K562 (cell line): Measurements from ENCODE around the gene TGFBR1. TPM values are rescaled to one million over a fixed set of nuclear protein-coding genes. Genes with fewer than 3 reads are reported as not detected.

Experiments used
- ATAC-seq: fragments of 200-7000 bp; cut with Tn5 transposase; 3 replicates; pipeline ENCODE4 v1.9.1; 2020; ENCODE audit warnings: moderate library complexity
- BruUV-seq: library from RNA; stranded (reverse); fragments of 400-500 nt; replicated peaks from 2 replicates; lab custom pipeline; 2021; lab: Mats Ljungman, UMichigan
- CTCF ChIA-PET: fragments of 300-600 bp; formaldehyde crosslinking; extraction: SDS; loops from one replicate; lab custom pipeline; 2021; ENCODE audit warnings: low intra/inter-chr PET ratio; lab: Yijun Ruan, JAX
- POLR2A ChIA-PET: fragments of 300-600, 350-650 bp; sonication (Branson Sonifier 250); formaldehyde crosslinking; extraction: SDS; loops from one replicate; lab custom pipeline; 2021; ENCODE audit warnings: antibody characterized with exemption, inconsistent platforms; lab: Yijun Ruan, JAX
- DNase-seq, 4 experiments: peaks; one replicate each; pipeline versions ENCODE4 v3.0.0 to v3.0.0-alpha.2; 2011 to 2018; ENCODE audit warnings: low spot score in 3 of 4, mixed read lengths in 3 of 4; ENCODE audit errors: extremely low read depth in 1 of 4
- FAIRE-seq: peaks from 2 replicates; lab custom pipeline; 2011; peaks lifted over from hg19 to GRCh38; lab: Jason Lieb, UNC
- H2AFZ ChIP-seq: 2 replicates; pipeline ENCODE4 v1.6.0; 2011; ENCODE audit warnings: low read depth, low read length, control low read depth, inconsistent platforms
- H3K27ac ChIP-seq: fragments of 200-600 bp; 3 replicates; pipeline ENCODE4 v1.8.0; 2011; ENCODE audit warnings: low read depth, mild to moderate bottlenecking, control low read depth, inconsistent platforms, low read length, moderate library complexity, mixed read lengths; ENCODE audit errors: extremely low read depth
- H3K27me3 ChIP-seq, 2 experiments: fragments of 300-600 bp in 1 of 2; 2 replicates in 1 of 2; 3 replicates in 1 of 2; pipeline versions ENCODE4 v1.6.0 to v1.8.0; 2011; ENCODE audit warnings: inconsistent platforms in 2 of 2, low read length in 2 of 2, mild to moderate bottlenecking in 1 of 2, mixed read lengths in 1 of 2, moderate library complexity in 1 of 2; ENCODE audit not compliant: control insufficient read depth in 2 of 2, insufficient read depth in 2 of 2
- H3K36me3 ChIP-seq: fragments of 300-600 bp; 3 replicates; pipeline ENCODE4 v1.8.0; 2011; ENCODE audit warnings: mild to moderate bottlenecking, low read length, inconsistent platforms; ENCODE audit not compliant: control insufficient read depth, insufficient read depth
- H3K4me1 ChIP-seq, 2 experiments: fragments of 200-600 bp in 1 of 2; replicated peaks in 1 of 2; 2 replicates in 1 of 2; 3 replicates in 1 of 2; pipeline versions ENCODE4 v1.5.1 to v1.8.0; 2011; ENCODE audit warnings: inconsistent platforms in 2 of 2, low read length in 2 of 2, mild to moderate bottlenecking in 1 of 2, mixed read lengths in 1 of 2, moderate library complexity in 1 of 2; ENCODE audit not compliant: control insufficient read depth in 2 of 2, insufficient read depth in 2 of 2
- H3K4me2 ChIP-seq: 2 replicates; pipeline ENCODE4 v1.6.1; 2011; ENCODE audit warnings: low read length, control low read depth, inconsistent platforms, mixed read lengths; ENCODE audit not compliant: insufficient read depth
- H3K4me3 ChIP-seq: fragments of 200-600 bp; sonication (generic), shearing (Covaris generic); 2 replicates; pipeline ENCODE4 v1.5.1; 2016; ENCODE audit warnings: control low read depth, inconsistent platforms
- H3K79me2 ChIP-seq: fragments of 200-600 bp; 3 replicates; pipeline ENCODE4 v1.8.0; 2011; ENCODE audit warnings: low read length, inconsistent platforms; ENCODE audit not compliant: control insufficient read depth, insufficient read depth
- H3K9ac ChIP-seq, 2 experiments: 2 replicates each; pipeline versions ENCODE4 v1.6.0 to v1.6.1; 2011; ENCODE audit warnings: low read depth in 2 of 2, low read length in 2 of 2, control low read depth in 1 of 2, inconsistent platforms in 1 of 2, mild to moderate bottlenecking in 1 of 2, mixed read lengths in 1 of 2; ENCODE audit not compliant: insufficient read depth in 1 of 2
- H3K9me1 ChIP-seq: one replicate; pipeline ENCODE4 v1.6.0; 2011; ENCODE audit warnings: inconsistent platforms, mild to moderate bottlenecking, low read length, moderate library complexity; ENCODE audit not compliant: control insufficient read depth, insufficient read depth
- H3K9me3 ChIP-seq: replicated peaks from 2 replicates; pipeline ENCODE4 v1.5.1; 2011; ENCODE audit warnings: low read depth, low read length, inconsistent platforms; ENCODE audit not compliant: control insufficient read depth, insufficient read depth
- H4K20me1 ChIP-seq: replicated peaks from 2 replicates; pipeline ENCODE4 v1.6.1; 2011; ENCODE audit warnings: low read length, inconsistent platforms, mixed read lengths; ENCODE audit not compliant: control insufficient read depth, insufficient read depth
- CBFA2T3 ChIP-seq: fragments of 450-650 bp; IDR thresholded peaks from 2 replicates; pipeline ENCODE4 v1.6.1; 2017
- CBFB ChIP-seq: sonication (generic); formaldehyde crosslinking; IDR thresholded peaks from 2 replicates; pipeline ENCODE4 v1.4.0; 2020; ENCODE audit warnings: mild to moderate bottlenecking, missing genetic modification reagents
- ETS2 ChIP-seq: IDR thresholded peaks from 2 replicates; pipeline ENCODE4 v1.6.1; 2016; ENCODE audit warnings: borderline replicate concordance, missing genetic modification characterization, mild to moderate bottlenecking, moderate library complexity, missing compliant biosample characterization; ENCODE audit not compliant: poor library complexity, severe bottlenecking
- HDGF ChIP-seq: fragments of 450-650 bp; IDR thresholded peaks from 2 replicates; pipeline ENCODE4 v1.6.1; 2016
- MAFF ChIP-seq: IDR thresholded peaks from 2 replicates; pipeline ENCODE4 v1.6.1; 2012; ENCODE audit warnings: low read length, improper control_type of control experiment
- NR4A1 ChIP-seq, 2 experiments: fragments of 250-450 bp in 1 of 2; fragments of 450-650 bp in 1 of 2; sonication (Bioruptor Pico) in 1 of 2; IDR thresholded peaks; 2 replicates each; pipeline versions ENCODE4 v1.4.0 to v1.6.1; 2016 to 2020; ENCODE audit warnings: mild to moderate bottlenecking in 2 of 2, missing compliant biosample characterization in 1 of 2, missing genetic modification characterization in 1 of 2, moderate library complexity in 1 of 2
- PHTF2 ChIP-seq: fragments of 250-450 bp; sonication (Bioruptor Pico); IDR thresholded peaks from 2 replicates; pipeline ENCODE4 v1.5.0; 2021; ENCODE audit warnings: mild to moderate bottlenecking
- RFX5 ChIP-seq: IDR thresholded peaks from 2 replicates; pipeline ENCODE4 v1.6.1; 2011; ENCODE audit warnings: low read depth, mild to moderate bottlenecking, improper control_type of control experiment, low read length
- SMARCE1 ChIP-seq: fragments of 450-650 bp; IDR thresholded peaks from 2 replicates; pipeline ENCODE4 v1.7.1; 2016; ENCODE audit warnings: mild to moderate bottlenecking
- TCFL5 ChIP-seq: fragments of 250-450 bp; sonication (Bioruptor Pico); conservative IDR thresholded peaks from 2 replicates; pipeline ENCODE4 v1.6.1; 2021; ENCODE audit warnings: mild to moderate bottlenecking, moderate library complexity, matching md5 sums
- ZKSCAN1 ChIP-seq: fragments of 150-350 bp; IDR thresholded peaks from 2 replicates; pipeline ENCODE4 v1.6.1; 2016; ENCODE audit warnings: low read depth, low read length
- ZNF263 ChIP-seq: sonication (generic); formaldehyde crosslinking; IDR thresholded peaks from 2 replicates; pipeline ENCODE4 v1.8.0; 2022; ENCODE audit warnings: mild to moderate bottlenecking, missing genetic modification reagents, borderline replicate concordance
- ZNF609 ChIP-seq: sonication (generic); formaldehyde crosslinking; IDR thresholded peaks from 2 replicates; pipeline ENCODE4 v1.8.1; 2023; ENCODE audit warnings: missing genetic modification reagents, mild to moderate bottlenecking, borderline replicate concordance
- in situ Hi-C: fragments of 300-500 bp; cut with MboI; formaldehyde crosslinking; loops from 4 replicates; pipeline ENCODE4 v1.15.0; 2018; ENCODE audit warnings: inconsistent platforms, mixed read lengths
- intact Hi-C: fragments of 100-400 bp; cut with micrococcal nuclease; formaldehyde crosslinking; loops from 2 replicates; pipeline ENCODE4 v1.14.2; 2022
- polyA plus RNA-seq, 8 experiments: library from polyadenylated mRNA; depleted of rRNA in 4 of 8; stranded (reverse) in 5 of 8; unstranded in 3 of 8; fragments of >200 nt; fragmentation: Nextera tagmentation in 2 of 8; fragmentation: Illumina TruSeq in 1 of 8; extraction: Ambion mirVana in 2 of 8; extraction: Trizol in 1 of 8; gene quantifications; 2 replicates each; pipeline versions ENCODE4 v1.2.1 to v1.2.3, GENCODE V29; 2011 to 2014; ENCODE audit warnings: inconsistent platforms in 1 of 8, missing spikeins in 1 of 8
- total RNA-seq, 7 experiments: library from RNA; depleted of rRNA in 6 of 7; stranded (reverse); fragments of >200 nt in 6 of 7; fragmentation: Illumina TruSeq in 2 of 7; extraction: Trizol in 2 of 7; gene quantifications; 2 replicates each; pipeline versions ENCODE4 v1.2.1 to v1.2.3, GENCODE V29; 2011 to 2021; ENCODE audit warnings: low replicate concordance in 1 of 7
- TF ChIP-seq, protein P1 (sequence below): fragments of 450-650 bp; IDR thresholded peaks from 2 replicates; pipeline ENCODE4 v1.6.1; 2018; ENCODE audit warnings: mild to moderate bottlenecking, low read depth; ENCODE audit not compliant: partially characterized antibody
- TF ChIP-seq, protein P2 (sequence below): fragments of 250-450 bp; sonication (Bioruptor Pico); IDR thresholded peaks from 2 replicates; pipeline ENCODE4 v1.8.0; 2022; ENCODE audit warnings: inconsistent platforms

TGFBR1 gene
- total and polyA plus RNA-seq, 9 of the 15 experiments (the other 6 are each of a cell fraction or from before 2014, with no cell fraction given): 15.5 to 62.4 (median 42.7) TPM

GRCh38 chr9:99119976-99120655 is 15.2 kb downstream of the TGFBR1 start:
- no peak overlapping the region for H3K9ac ChIP-seq
- ChIA-PET CTCF (no interaction called here), POLR2A (interaction anchor here (1.7 kb wide), 1 partner anchor 16 kb away, joined by 6 read pairs; the partner anchor contains the start of gene TGFBR1)
- H3K9me1 ChIP-seq: no peaks in the 10 kb centered on the region
- H3K9me3 ChIP-seq: no peaks in the 10 kb centered on the region
- no TSS peak for BruUV-seq
- intact Hi-C loops: no loop called here
- H3K4me2 ChIP-seq: no peak overlapping the region
- H2AFZ ChIP-seq: no peak overlapping the region
- no peak for FAIRE-seq
- in situ Hi-C loops: no loop called here
- DNase-seq: no peak
- peaks cover 100% of the 10 kb centered on the region for H3K79me2 ChIP-seq
- H3K4me1 ChIP-seq: peaks cover 0 to 30% of the 10 kb centered on the region in 2 experiments; a peak in 3 of 5 replicates
- peaks cover 11% of the 10 kb centered on the region; the same call in 1 of the 3 replicates for H3K36me3 ChIP-seq
- no peak overlapping the region for H3K4me3 ChIP-seq
- H3K27me3 ChIP-seq: no peaks in the 10 kb centered on the region
- no peak overlapping the region for H3K27ac ChIP-seq
- no peak for ATAC-seq
- peaks cover 8% of the 10 kb centered on the region; the same call in 1 of the 2 replicates for H4K20me1 ChIP-seq
- TF ChIP-seq NR4A1 (CRISPR knock-in tag; IDR thresholded peaks at IDR 0.05) (no peak), NR4A1 (tag; IDR thresholded peaks at IDR 0.05) (no peak), ZNF609 (CRISPR knock-in tag) (no peak), ZNF263 (CRISPR knock-in tag) (no peak), MAFF (no peak), ZKSCAN1 (no peak), SMARCE1 (no peak), TCFL5 (no peak), ETS2 (no peak), CBFA2T3 (no peak), PHTF2 (CRISPR knock-in tag) (no peak), RFX5 (no peak), CBFB (CRISPR knock-in tag) (no peak), HDGF (no peak)
- TF ChIP-seq, protein P1, sequence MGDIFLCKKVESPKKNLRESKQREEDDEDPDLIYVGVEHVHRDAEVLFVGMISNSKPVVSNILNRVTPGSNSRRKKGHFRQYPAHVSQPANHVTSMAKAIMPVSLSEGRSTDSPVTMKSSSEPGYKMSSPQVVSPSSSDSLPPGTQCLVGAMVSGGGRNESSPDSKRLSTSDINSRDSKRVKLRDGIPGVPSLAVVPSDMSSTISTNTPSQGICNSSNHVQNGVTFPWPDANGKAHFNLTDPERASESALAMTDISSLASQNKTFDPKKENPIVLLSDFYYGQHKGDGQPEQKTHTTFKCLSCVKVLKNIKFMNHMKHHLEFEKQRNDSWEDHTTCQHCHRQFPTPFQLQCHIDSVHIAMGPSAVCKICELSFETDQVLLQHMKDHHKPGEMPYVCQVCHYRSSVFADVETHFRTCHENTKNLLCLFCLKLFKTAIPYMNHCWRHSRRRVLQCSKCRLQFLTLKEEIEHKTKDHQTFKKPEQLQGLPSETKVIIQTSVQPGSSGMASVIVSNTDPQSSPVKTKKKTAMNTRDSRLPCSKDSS: no peak
- TF ChIP-seq, protein P2, sequence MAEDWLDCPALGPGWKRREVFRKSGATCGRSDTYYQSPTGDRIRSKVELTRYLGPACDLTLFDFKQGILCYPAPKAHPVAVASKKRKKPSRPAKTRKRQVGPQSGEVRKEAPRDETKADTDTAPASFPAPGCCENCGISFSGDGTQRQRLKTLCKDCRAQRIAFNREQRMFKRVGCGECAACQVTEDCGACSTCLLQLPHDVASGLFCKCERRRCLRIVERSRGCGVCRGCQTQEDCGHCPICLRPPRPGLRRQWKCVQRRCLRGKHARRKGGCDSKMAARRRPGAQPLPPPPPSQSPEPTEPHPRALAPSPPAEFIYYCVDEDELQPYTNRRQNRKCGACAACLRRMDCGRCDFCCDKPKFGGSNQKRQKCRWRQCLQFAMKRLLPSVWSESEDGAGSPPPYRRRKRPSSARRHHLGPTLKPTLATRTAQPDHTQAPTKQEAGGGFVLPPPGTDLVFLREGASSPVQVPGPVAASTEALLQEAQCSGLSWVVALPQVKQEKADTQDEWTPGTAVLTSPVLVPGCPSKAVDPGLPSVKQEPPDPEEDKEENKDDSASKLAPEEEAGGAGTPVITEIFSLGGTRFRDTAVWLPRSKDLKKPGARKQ (CRISPR knock-in tag): no peak
